Neural cell (in vitro differentiated cells): ENCODE measurements around the gene C4B.

ENCODE experiments used
- CTCF ChIP-seq: fragments of 450-650 bp; IDR thresholded peaks from 2 replicates; pipeline ENCODE4 v1.5.1; 2014; ENCODE audit warnings: antibody characterized with exemption, mild to moderate bottlenecking, moderate library complexity; ENCODE audit not compliant: poor library complexity, severe bottlenecking
- EZH2 ChIP-seq: fragments of 200-600, 300-800 bp; shearing (Covaris generic), sonication (generic); IDR thresholded peaks from 2 replicates; pipeline ENCODE4 v1.6.1; 2014; ENCODE audit warnings: antibody characterized with exemption, low read length, borderline replicate concordance, mild to moderate bottlenecking; ENCODE audit not compliant: insufficient read depth, poor library complexity, severe bottlenecking

GRCh38 chr6:31971993-31972708 lies 42.4 kb upstream of the C4B start, which contains the start of gene DXO:
- TF ChIP-seq EZH2 (no peak), CTCF (no peak)
